PC-3 (cell line): Measurements from ENCODE around the gene ACVR2A. TPM values are rescaled to one million over a fixed set of nuclear protein-coding genes. Genes with fewer than 3 reads are reported as not detected.
A peak's percentile ranks its signal among the peaks of the same experiment; 100 is the strongest.

ENCODE experiments used
- ATAC-seq: fragments of 200-7000 bp; cut with Tn5 transposase; 2 replicates; pipeline ENCODE4 v1.9.1; 2020; ENCODE audit warnings: mild to moderate bottlenecking, moderate library complexity
- BruUV-seq: library from RNA; stranded (reverse); fragments of 400-500 nt; replicated peaks from 2 replicates; lab custom pipeline; 2021; lab: Mats Ljungman, UMichigan
- CTCF ChIA-PET: fragments of 300-600 bp; sonication (Branson Sonifier 250); formaldehyde crosslinking; loops from one replicate; lab custom pipeline; 2022; ENCODE audit warnings: antibody characterized with exemption; lab: Charles Lee
- POLR2A ChIA-PET: fragments of 300-600 bp; sonication (Branson Sonifier 250); formaldehyde crosslinking; loops from one replicate; lab custom pipeline; 2022; ENCODE audit warnings: antibody characterized with exemption; ENCODE audit not compliant: unreplicated experiment; lab: Charles Lee
- DNase-seq: peaks from one replicate; pipeline ENCODE4 v3.0.0-alpha.2; 2015
- H2AFZ ChIP-seq: fragments of 300-600 bp; sonication (generic); 2 replicates; pipeline ENCODE4 v1.6.0; 2016; ENCODE audit warnings: antibody characterized with exemption, low read length
- H3F3A ChIP-seq: fragments of 300-600 bp; sonication (generic); one replicate; pipeline ENCODE4 v1.6.0; 2017; ENCODE audit warnings: antibody characterized with exemption, low read length, control low read depth, mild to moderate bottlenecking; ENCODE audit not compliant: unreplicated experiment
- H3K27ac ChIP-seq: fragments of 300-600 bp; sonication (generic); 2 replicates; pipeline ENCODE4 v1.5.1; 2016; ENCODE audit warnings: mild to moderate bottlenecking, low read length
- H3K27me3 ChIP-seq: fragments of 300-600 bp; sonication (generic); 2 replicates; pipeline ENCODE4 v1.6.1; 2016; ENCODE audit warnings: low read length, mixed read lengths
- H3K36me3 ChIP-seq: fragments of 300-600 bp; sonication (generic); 2 replicates; pipeline ENCODE4 v1.6.1; 2016; ENCODE audit warnings: low read depth, mixed run types, low read length, mixed read lengths
- H3K4me1 ChIP-seq: fragments of 300-600 bp; sonication (generic); 2 replicates; pipeline ENCODE4 v1.5.1; 2016; ENCODE audit warnings: low read length; ENCODE audit not compliant: insufficient read depth
- H3K4me2 ChIP-seq: fragments of 300-600 bp; sonication (generic); 2 replicates; pipeline ENCODE4 v1.6.0; 2016; ENCODE audit warnings: low read length
- H3K4me3 ChIP-seq: fragments of 300-600 bp; sonication (generic); 2 replicates; pipeline ENCODE4 v1.5.1; 2016; ENCODE audit warnings: mild to moderate bottlenecking, low read length, mixed read lengths
- H3K79me2 ChIP-seq: fragments of 300-600 bp; sonication (generic); 2 replicates; pipeline ENCODE4 v1.6.1; 2017; ENCODE audit warnings: low read length, mixed read lengths
- H3K9ac ChIP-seq: fragments of 300-600 bp; sonication (generic); 2 replicates; pipeline ENCODE4 v1.6.0; 2016; ENCODE audit warnings: mild to moderate bottlenecking, low read length
- H3K9me2 ChIP-seq: fragments of 300-600 bp; sonication (generic); replicated peaks from 2 replicates; pipeline ENCODE4 v1.6.1; 2016; ENCODE audit warnings: mixed run types, low read length, mixed read lengths
- H3K9me3 ChIP-seq: fragments of 300-600 bp; sonication (generic); 2 replicates; pipeline ENCODE4 v1.6.1; 2016; ENCODE audit warnings: low read length, mixed read lengths
- H4K20me1 ChIP-seq: fragments of 300-600 bp; sonication (generic); 2 replicates; pipeline ENCODE4 v1.6.1; 2016; ENCODE audit warnings: low read length, mixed read lengths
- CTCF ChIP-seq: fragments of 300-600 bp; sonication (generic); conservative IDR thresholded peaks from 2 replicates; pipeline ENCODE4 v1.5.1; 2017; ENCODE audit warnings: antibody characterized with exemption, low read depth, mild to moderate bottlenecking, low read length
- EZH2 ChIP-seq: fragments of 300-600 bp; sonication (generic); IDR thresholded peaks from one replicate; pipeline ENCODE4 v1.6.1; 2017; ENCODE audit warnings: antibody characterized with exemption, mild to moderate bottlenecking, low read length; ENCODE audit not compliant: unreplicated experiment
- EZH2phosphoT487 ChIP-seq: fragments of 300-600 bp; sonication (generic); IDR thresholded peaks from 2 replicates; pipeline ENCODE4 v1.6.1; 2018; ENCODE audit warnings: mild to moderate bottlenecking, antibody characterized with exemption, low read length, borderline replicate concordance
- intact Hi-C: fragments of 100-400 bp; cut with micrococcal nuclease; formaldehyde crosslinking; loops from 2 replicates; pipeline ENCODE4 v1.9.0; 2023
- total RNA-seq: library from RNA; depleted of rRNA; stranded (reverse); fragments of >200 nt; gene quantifications from 2 replicates; pipeline ENCODE4 v1.2.3, GENCODE V29; 2014

Gene ACVR2A
- total RNA-seq, 1 experiment from 2014 or later = 6.5 TPM

- ChIA-PET POLR2A (no interaction called here), CTCF (no interaction called here)
- Histone ChIP-seq H3K36me3 (peaks cover 35% of the 10 kb centered on the region), H3K27ac (no peak overlapping the region), H4K20me1 (no peaks in the 10 kb centered on the region), H3K9me2 (no peaks in the 10 kb centered on the region), H3K9me3 (no peaks in the 10 kb centered on the region), H3K79me2 (no peaks in the 10 kb centered on the region), H3F3A (no peaks in the 10 kb centered on the region), H3K27me3 (no peaks in the 10 kb centered on the region), H3K4me1 (no peaks in the 10 kb centered on the region), H3K4me2 (no peak overlapping the region), H3K9ac (no peak overlapping the region), H2AFZ (no peak overlapping the region), H3K4me3 (no peak overlapping the region)
- DNase-seq (peak; percentile 56), ATAC-seq (no peak)
- intact Hi-C loops = loop anchor here (1.0 kb wide), 2 partner anchors 571 to 1052 kb away; no protein-coding TSS in a partner anchor
- BruUV-seq = no TSS peak
- TF ChIP-seq EZH2 = no peak
- no peak for TF ChIP-seq EZH2phosphoT487
- TF ChIP-seq CTCF = peak; percentile 87
These were observed 93.0 kb downstream of the ACVR2A start for GRCh38 chr2:147937744-147938349.

- CTCF ChIA-PET = no interaction called here
- H3F3A ChIP-seq = no peaks in the 10 kb centered on the region
- no peak overlapping the region for H3K4me2 ChIP-seq
- POLR2A ChIA-PET = no interaction called here
- no peak overlapping the region for H3K9ac ChIP-seq
- no peaks in the 10 kb centered on the region for H3K79me2 ChIP-seq
- DNase-seq (no peak), ATAC-seq (no peak)
- no peak overlapping the region for H3K27ac ChIP-seq
- H3K36me3 ChIP-seq = peaks cover 33% of the 10 kb centered on the region
- H3K4me1 ChIP-seq = no peaks in the 10 kb centered on the region
- H3K9me3 ChIP-seq = no peaks in the 10 kb centered on the region
- H3K4me3 ChIP-seq = no peak overlapping the region
- H2AFZ ChIP-seq = no peak overlapping the region
- TF ChIP-seq CTCF (no peak), EZH2phosphoT487 (no peak), EZH2 (no peak)
- H3K9me2 ChIP-seq = no peaks in the 10 kb centered on the region
- no peaks in the 10 kb centered on the region for H3K27me3 ChIP-seq
- no TSS peak for BruUV-seq
- no peaks in the 10 kb centered on the region for H4K20me1 ChIP-seq
- intact Hi-C loops = no loop called here
These were observed 94.5 kb downstream of the ACVR2A start for GRCh38 chr2:147939313-147939712.

GRCh38 chr2:147945660-147946059, 100.8 kb downstream of the ACVR2A start:
- Histone ChIP-seq H3K4me2 (no peak overlapping the region), H3F3A (no peaks in the 10 kb centered on the region), H2AFZ (no peak overlapping the region), H3K79me2 (no peaks in the 10 kb centered on the region), H3K4me3 (no peak overlapping the region), H3K27me3 (no peaks in the 10 kb centered on the region), H3K9me3 (no peaks in the 10 kb centered on the region), H3K27ac (no peak overlapping the region), H3K36me3 (peaks cover 5% of the 10 kb centered on the region; the same call in 1 of the 2 replicates), H3K9me2 (no peaks in the 10 kb centered on the region), H3K4me1 (no peaks in the 10 kb centered on the region), H4K20me1 (no peaks in the 10 kb centered on the region), H3K9ac (no peak overlapping the region)
- ATAC-seq = no peak
- TF ChIP-seq CTCF (no peak), EZH2 (no peak), EZH2phosphoT487 (no peak)
- no peak for DNase-seq
- ChIA-PET CTCF (interaction anchor here (0.9 kb wide), 1 partner anchor 564 kb away, joined by 3 read pairs; no protein-coding TSS in a partner anchor), POLR2A (interaction anchor here (0.6 kb wide), 1 partner anchor 144 kb away, joined by 5 read pairs; no protein-coding TSS in a partner anchor)
- no TSS peak for BruUV-seq
- intact Hi-C loops = no loop called here
